ENCODE results near the gene TMEM97.

TMEM97 gene

GRCh38 chr17:28365487-28365886 lies 46.5 kb downstream of the TMEM97 start:
- DNase-seq (ENCODE audit: low read depth): no peak

GRCh38 chr17:28366605-28367004 lies 47.6 kb downstream of the TMEM97 start:
- DNase-seq (ENCODE audit: low read depth): no peak

GRCh38 chr17:28367641-28368305 lies 48.8 kb downstream of the TMEM97 start:
- DNase-seq (ENCODE audit: low read depth): no peak

GRCh38 chr17:28368306-28368831 lies 49.4 kb downstream of the TMEM97 start:
- DNase-seq (ENCODE audit: low read depth): no peak

GRCh38 chr17:28368915-28369683 lies 50.1 kb downstream of the TMEM97 start:
- no peak for DNase-seq (ENCODE audit: low read depth)

GRCh38 chr17:28369684-28370034 lies 50.7 kb downstream of the TMEM97 start:
- DNase-seq (ENCODE audit: low read depth): no peak

- DNase-seq (ENCODE audit: low read depth): no peak
These were observed 51.2 kb downstream of the TMEM97 start, which contains the start of gene VTN for GRCh38 chr17:28370035-28370743. Gene VTN (minus strand): TSS chr17:28370307. CDS start chr17:28370203, 104 bp downstream.

GRCh38 chr17:28370744-28371103 lies 51.7 kb downstream of the TMEM97 start:
- DNase-seq (ENCODE audit: low read depth): no peak

GRCh38 chr17:28371245-28372202 lies 52.5 kb downstream of the TMEM97 start, which contains the start of gene SARM1:
Gene SARM1 (plus strand): TSS chr17:28371694. CDS start chr17:28372033, 339 bp downstream.
- DNase-seq (ENCODE audit: low read depth): peak; percentile 56

- DNase-seq (ENCODE audit: low read depth): no peak
These were observed 53.4 kb downstream of the TMEM97 start for GRCh38 chr17:28372203-28372944.

- no peak for DNase-seq (ENCODE audit: low read depth)
These were observed 53.9 kb downstream of the TMEM97 start for GRCh38 chr17:28372945-28373274.

Data from HS-27A (cell line).